ENCODE measurements around the gene CCL25. TPM values are rescaled to one million over a fixed set of nuclear protein-coding genes. Genes with fewer than 3 reads are reported as not detected.
A peak's percentile ranks its signal among the peaks of the same experiment; 100 is the strongest.

Gene CCL25, protein sequence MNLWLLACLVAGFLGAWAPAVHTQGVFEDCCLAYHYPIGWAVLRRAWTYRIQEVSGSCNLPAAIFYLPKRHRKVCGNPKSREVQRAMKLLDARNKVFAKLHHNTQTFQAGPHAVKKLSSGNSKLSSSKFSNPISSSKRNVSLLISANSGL
- total RNA-seq = not detected

DNA sequence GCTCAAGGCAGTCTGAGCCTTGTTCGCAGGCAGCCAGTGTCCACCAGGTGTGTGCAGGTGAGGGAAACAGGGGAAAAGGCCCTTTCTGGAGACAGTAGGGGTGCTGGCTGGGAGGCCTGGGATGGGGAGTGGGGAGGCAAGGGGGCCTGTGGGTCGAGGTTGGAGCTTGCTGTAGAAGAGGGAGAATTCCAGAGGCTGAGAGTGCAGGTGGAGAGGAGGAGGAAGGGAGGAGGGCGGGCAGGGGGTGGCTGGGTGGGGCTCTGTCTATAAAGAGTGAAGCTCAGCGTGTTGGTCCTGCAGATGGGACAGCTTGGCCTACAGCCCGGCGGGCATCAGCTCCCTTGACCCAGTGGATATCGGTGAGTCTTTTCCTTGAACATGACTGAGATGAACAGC, at the start of gene CCL25:
Gene CCL25, plus strand, starts transcription at position 297 of the 396 bp plus-strand sequence. CDS start 290 bp downstream, outside the sequence.
- TF ChIP-seq, protein P1, sequence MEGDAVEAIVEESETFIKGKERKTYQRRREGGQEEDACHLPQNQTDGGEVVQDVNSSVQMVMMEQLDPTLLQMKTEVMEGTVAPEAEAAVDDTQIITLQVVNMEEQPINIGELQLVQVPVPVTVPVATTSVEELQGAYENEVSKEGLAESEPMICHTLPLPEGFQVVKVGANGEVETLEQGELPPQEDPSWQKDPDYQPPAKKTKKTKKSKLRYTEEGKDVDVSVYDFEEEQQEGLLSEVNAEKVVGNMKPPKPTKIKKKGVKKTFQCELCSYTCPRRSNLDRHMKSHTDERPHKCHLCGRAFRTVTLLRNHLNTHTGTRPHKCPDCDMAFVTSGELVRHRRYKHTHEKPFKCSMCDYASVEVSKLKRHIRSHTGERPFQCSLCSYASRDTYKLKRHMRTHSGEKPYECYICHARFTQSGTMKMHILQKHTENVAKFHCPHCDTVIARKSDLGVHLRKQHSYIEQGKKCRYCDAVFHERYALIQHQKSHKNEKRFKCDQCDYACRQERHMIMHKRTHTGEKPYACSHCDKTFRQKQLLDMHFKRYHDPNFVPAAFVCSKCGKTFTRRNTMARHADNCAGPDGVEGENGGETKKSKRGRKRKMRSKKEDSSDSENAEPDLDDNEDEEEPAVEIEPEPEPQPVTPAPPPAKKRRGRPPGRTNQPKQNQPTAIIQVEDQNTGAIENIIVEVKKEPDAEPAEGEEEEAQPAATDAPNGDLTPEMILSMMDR (IDR thresholded peaks at IDR 0.05) = no peak
- TF ChIP-seq POLR2A (IDR thresholded peaks at IDR 0.05) = no peak
- no peak within 1 kb of the TSS for H3K27ac ChIP-seq
- DNase-seq = no peak
- no peak within 1 kb of the TSS for H3K4me3 ChIP-seq
- no peaks in the 10 kb centered on the region for H3K9me3 ChIP-seq
- H3K4me1 ChIP-seq = no peaks in the 10 kb centered on the region
- intact Hi-C loops (cut with DNase I; ENCODE audit: low total_unique reads) = no loop called here
- H3K27me3 ChIP-seq = no peaks in the 10 kb centered on the region
- no peaks in the 10 kb centered on the region for H3K36me3 ChIP-seq

DNA sequence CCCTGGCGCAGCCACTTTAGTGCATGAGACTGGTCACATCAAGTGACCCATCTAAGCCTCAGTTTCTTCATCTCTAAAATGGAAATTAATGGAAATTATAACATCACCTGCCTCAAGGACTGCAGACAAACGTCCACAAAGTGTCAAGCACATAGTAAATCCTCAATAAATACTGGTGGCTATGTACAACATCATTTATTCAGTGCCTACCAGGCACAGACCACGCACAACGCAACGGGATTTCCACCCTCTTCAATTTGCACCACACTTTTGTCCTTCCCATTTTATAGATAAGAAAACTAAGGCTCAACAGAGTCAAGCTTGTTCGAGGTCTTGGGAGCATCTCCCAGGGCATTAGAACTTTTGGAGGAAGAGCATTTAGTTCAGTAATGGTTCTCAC, 48.6 kb upstream of the CCL25 start:
- Histone ChIP-seq H3K9me3 (no peaks in the 10 kb centered on the region), H3K27me3 (no peaks in the 10 kb centered on the region), H3K36me3 (no peaks in the 10 kb centered on the region), H3K27ac (no peak overlapping the region), H3K4me3 (peak overlapping the region; percentile 83 to 87), H3K4me1 (peaks cover 4 to 21% of the 10 kb centered on the region in 2 donors)
- no peak for TF ChIP-seq POLR2A (IDR thresholded peaks at IDR 0.05)
- TF ChIP-seq, protein P1 (IDR thresholded peaks at IDR 0.05) = no peak
- intact Hi-C loops (cut with DNase I; ENCODE audit: low total_unique reads) = loop anchor here (5.0 kb wide), 1 partner anchor 62 kb away; the partner anchor contains the start of gene TIMM44
- no peak for DNase-seq

GRCh38 chr19:8004723-8005513, 47.6 kb upstream of the CCL25 start:
- peak overlapping the region; percentile 60 to 86 for H3K27ac ChIP-seq
- no peaks in the 10 kb centered on the region for H3K27me3 ChIP-seq
- intact Hi-C loops (cut with DNase I; ENCODE audit: low total_unique reads) = loop anchor here (5.0 kb wide), 1 partner anchor 63 kb away; the partner anchor contains the start of gene TIMM44
- H3K9me3 ChIP-seq = no peaks in the 10 kb centered on the region
- TF ChIP-seq POLR2A (IDR thresholded peaks at IDR 0.05) = no peak
- TF ChIP-seq, protein P1 (IDR thresholded peaks at IDR 0.05) = no peak
- H3K36me3 ChIP-seq = no peaks in the 10 kb centered on the region
- H3K4me1 ChIP-seq = peaks cover 4 to 21% of the 10 kb centered on the region in 2 donors
- H3K4me3 ChIP-seq = peak overlapping the region; percentile 83 to 87
- no peak for DNase-seq

DNA sequence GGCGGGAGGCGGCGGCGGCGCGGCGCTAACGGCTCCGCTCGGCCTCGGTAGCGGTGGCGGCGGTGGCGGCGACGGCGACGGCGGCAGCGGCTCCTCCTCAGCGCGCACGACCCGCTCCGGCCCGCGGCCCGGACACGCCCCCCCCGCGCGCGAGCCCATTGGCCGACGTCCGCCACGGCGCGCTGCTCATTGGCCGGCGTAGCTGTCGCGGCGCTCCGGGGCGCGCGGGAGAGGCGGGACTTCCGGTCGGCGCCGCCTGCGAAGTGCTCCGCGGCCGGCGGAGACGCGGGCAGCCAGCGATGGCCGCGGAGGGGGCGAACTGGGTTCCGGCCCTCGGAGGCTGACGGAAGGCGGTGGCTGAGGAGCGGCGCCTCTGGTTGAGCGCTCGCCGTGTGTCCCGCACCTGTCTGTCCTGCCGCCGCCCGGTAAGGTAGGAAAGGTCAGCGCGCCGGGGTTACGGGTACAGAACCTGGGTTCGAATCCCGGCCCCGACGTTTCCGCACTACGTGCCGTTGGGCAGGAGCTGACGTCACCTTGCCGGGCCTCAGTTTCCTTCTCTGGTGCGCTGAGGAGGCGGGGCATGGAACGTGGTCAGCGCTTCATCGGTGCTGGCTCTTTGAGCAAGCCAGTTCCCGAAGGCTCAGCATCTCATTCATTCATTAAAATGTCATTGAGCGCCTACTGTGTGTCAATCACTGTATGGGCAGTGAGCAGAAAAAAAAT, 46.9 kb upstream of the CCL25 start, which contains the start of gene ELAVL1:
Gene ELAVL1, minus strand, starts transcription at position 108 of the 723 bp plus-strand sequence. CDS start 13,826 bp downstream, outside the sequence.
- Histone ChIP-seq H3K36me3 (no peaks in the 10 kb centered on the region), H3K27ac (peak within 1 kb of the TSS; percentile 81 to 86), H3K9me3 (no peaks in the 10 kb centered on the region), H3K4me1 (peaks cover 4 to 21% of the 10 kb centered on the region in 2 donors), H3K27me3 (no peaks in the 10 kb centered on the region), H3K4me3 (peak within 1 kb of the TSS; percentile 83 to 87)
- TF ChIP-seq POLR2A (IDR thresholded peaks at IDR 0.05) = peak; percentile 30 to 67
- TF ChIP-seq, protein P1 (IDR thresholded peaks at IDR 0.05) = peak in 2 of 4 experiments; percentile 10 to 14
- peak; percentile 79 to 89 for DNase-seq
- intact Hi-C loops (cut with DNase I; ENCODE audit: low total_unique reads) = no loop called here

Data from uterus (tissue), 4 donors.